Measurements from ENCODE around the gene EGF. TPM values are rescaled to one million over a fixed set of nuclear protein-coding genes. Genes with fewer than 3 reads are reported as not detected.
A peak's percentile ranks its signal among the peaks of the same experiment; 100 is the strongest.

EGF gene
- total RNA-seq, 1 experiment from 2014 or later = 26.7 TPM

GRCh38 chr4:110020646-110021443 lies 108.2 kb downstream of the EGF start:
- no peaks in the 10 kb centered on the region for H3K27me3 ChIP-seq (replicated peaks; ENCODE audit: insufficient read depth, low read depth, low read length, poor library complexity)
- no TSS peak for BruUV-seq (replicated peaks)
- peak overlapping the region; percentile 11 for H3K4me3 ChIP-seq (ENCODE audit: low read depth, low read length, poor library complexity, severe bottlenecking)
- TF ChIP-seq CTCF (conservative IDR thresholded peaks at IDR 0.05; ENCODE audit: low read depth, low read length) (no peak), EZH2 (IDR thresholded peaks at IDR 0.05; ENCODE audit: borderline replicate concordance, low read depth, low read length, poor library complexity, severe bottlenecking) (no peak)
- H3K36me3 ChIP-seq (ENCODE audit: insufficient read depth, low read length, poor library complexity, severe bottlenecking) = no peaks in the 10 kb centered on the region
- no peaks in the 10 kb centered on the region for H3K9me3 ChIP-seq (ENCODE audit: low read depth, low read length, poor library complexity, severe bottlenecking)
- peaks cover 9% of the 10 kb centered on the region for H3K4me1 ChIP-seq (ENCODE audit: insufficient read depth, low read length, poor library complexity, severe bottlenecking)
- H3K27ac ChIP-seq (ENCODE audit: low read depth, low read length, poor library complexity, severe bottlenecking) = peak overlapping the region; percentile 47
- POLR2A ChIA-PET (ENCODE audit: low non-redundant PET) = no interaction called here
- no peak for DNase-seq (ENCODE audit: low spot score)
- CTCF ChIA-PET = no interaction called here
- intact Hi-C loops (cut with micrococcal nuclease; ENCODE audit: unreplicated experiment) = no loop called here

GRCh38 chr4:110022457-110022856 lies 109.8 kb downstream of the EGF start:
- H3K4me1 ChIP-seq (ENCODE audit: insufficient read depth, low read length, poor library complexity, severe bottlenecking) = peaks cover 9% of the 10 kb centered on the region
- TF ChIP-seq EZH2 (IDR thresholded peaks at IDR 0.05; ENCODE audit: borderline replicate concordance, low read depth, low read length, poor library complexity, severe bottlenecking) = no peak
- no peak for TF ChIP-seq CTCF (conservative IDR thresholded peaks at IDR 0.05; ENCODE audit: low read depth, low read length)
- no peak overlapping the region for H3K27ac ChIP-seq (ENCODE audit: low read depth, low read length, poor library complexity, severe bottlenecking)
- no peak overlapping the region for H3K4me3 ChIP-seq (ENCODE audit: low read depth, low read length, poor library complexity, severe bottlenecking)
- H3K27me3 ChIP-seq (replicated peaks; ENCODE audit: insufficient read depth, low read depth, low read length, poor library complexity) = no peaks in the 10 kb centered on the region
- CTCF ChIA-PET = no interaction called here
- no TSS peak for BruUV-seq (replicated peaks)
- intact Hi-C loops (cut with micrococcal nuclease; ENCODE audit: unreplicated experiment) = no loop called here
- H3K9me3 ChIP-seq (ENCODE audit: low read depth, low read length, poor library complexity, severe bottlenecking) = no peaks in the 10 kb centered on the region
- no peaks in the 10 kb centered on the region for H3K36me3 ChIP-seq (ENCODE audit: insufficient read depth, low read length, poor library complexity, severe bottlenecking)
- POLR2A ChIA-PET (ENCODE audit: low non-redundant PET) = no interaction called here
- no peak for DNase-seq (ENCODE audit: low spot score)

DNA sequence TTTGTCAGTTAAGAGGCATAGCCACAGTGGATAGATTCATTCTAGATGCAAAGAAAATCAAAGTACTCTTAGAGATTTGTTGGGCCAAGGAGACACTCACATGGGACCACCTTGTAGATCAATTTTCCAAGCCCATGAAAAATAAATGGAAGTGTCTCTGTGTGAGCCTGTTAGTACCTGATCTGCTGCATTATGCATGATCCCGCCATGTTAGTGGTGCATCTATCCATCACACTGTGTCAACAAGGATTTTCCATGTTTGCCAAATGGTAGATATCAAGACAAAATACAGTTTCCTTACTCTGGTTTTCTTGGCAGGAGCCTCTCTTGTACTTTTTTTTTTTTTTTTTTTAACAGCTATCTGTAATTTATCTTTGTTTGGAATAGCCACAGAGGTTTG lies 112.4 kb downstream of the EGF start:
- no TSS peak for BruUV-seq (replicated peaks)
- Histone ChIP-seq H3K4me1 (ENCODE audit: insufficient read depth, low read length, poor library complexity, severe bottlenecking) (peaks cover 4% of the 10 kb centered on the region), H3K36me3 (ENCODE audit: insufficient read depth, low read length, poor library complexity, severe bottlenecking) (no peaks in the 10 kb centered on the region), H3K27ac (ENCODE audit: low read depth, low read length, poor library complexity, severe bottlenecking) (no peak overlapping the region), H3K4me3 (ENCODE audit: low read depth, low read length, poor library complexity, severe bottlenecking) (no peak overlapping the region), H3K27me3 (replicated peaks; ENCODE audit: insufficient read depth, low read depth, low read length, poor library complexity) (no peaks in the 10 kb centered on the region), H3K9me3 (ENCODE audit: low read depth, low read length, poor library complexity, severe bottlenecking) (no peaks in the 10 kb centered on the region)
- POLR2A ChIA-PET (ENCODE audit: low non-redundant PET) = no interaction called here
- intact Hi-C loops (cut with micrococcal nuclease; ENCODE audit: unreplicated experiment) = no loop called here
- TF ChIP-seq CTCF (conservative IDR thresholded peaks at IDR 0.05; ENCODE audit: low read depth, low read length) (no peak), EZH2 (IDR thresholded peaks at IDR 0.05; ENCODE audit: borderline replicate concordance, low read depth, low read length, poor library complexity, severe bottlenecking) (no peak)
- no peak for DNase-seq (ENCODE audit: low spot score)
- CTCF ChIA-PET = no interaction called here

Measured in A673 (cell line).